ENCODE results near the gene CYLD.

The CYLD gene

DNA sequence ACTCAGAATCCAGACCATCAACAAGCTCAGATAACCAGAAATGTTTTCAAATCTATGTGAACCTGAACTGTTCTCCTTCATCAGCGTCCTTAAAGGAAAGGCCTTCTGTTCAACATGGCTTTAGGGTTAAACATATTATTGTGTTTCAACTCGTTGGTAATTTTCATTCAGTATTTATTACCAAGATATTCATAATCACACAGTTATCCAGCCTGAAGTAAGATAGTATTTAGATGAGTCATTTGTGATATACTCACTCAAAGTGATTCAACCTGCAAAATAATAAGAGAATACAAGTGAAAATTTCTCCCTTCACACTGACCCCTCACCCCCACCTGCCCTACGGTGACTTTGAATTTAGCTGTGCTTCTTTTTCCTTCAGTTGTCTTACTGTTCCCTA is 3.0 kb downstream of the CYLD start:
- Histone ChIP-seq H2AK5ac (ENCODE audit: low read length) (no peak overlapping the region), H3K27ac (ENCODE audit: low read depth, low read length) (no peak overlapping the region), H4K8ac (ENCODE audit: low read depth, low read length) (no peak overlapping the region), H3K4me3 (ENCODE audit: low read length) (no peak overlapping the region), H3K4ac (ENCODE audit: low read depth, low read length) (no peak overlapping the region), H2BK5ac (ENCODE audit: low read length) (no peak overlapping the region), H3K27me3 (ENCODE audit: insufficient read depth, low read length, poor library complexity) (no peaks in the 10 kb centered on the region), H3K79me2 (ENCODE audit: control insufficient read depth, insufficient read depth, low read length) (no peaks in the 10 kb centered on the region), H2BK120ac (ENCODE audit: low read depth, low read length) (no peak overlapping the region), H3K23ac (ENCODE audit: low read length) (no peak overlapping the region), H2BK15ac (replicated peaks; ENCODE audit: low read depth) (no peak overlapping the region), H3K79me1 (ENCODE audit: low read length) (no peaks in the 10 kb centered on the region), H3K56ac (ENCODE audit: low read length) (no peak overlapping the region), H3K4me2 (ENCODE audit: low read length) (no peak overlapping the region), H4K5ac (ENCODE audit: low read length) (no peak overlapping the region), H3K18ac (ENCODE audit: low read length) (no peak overlapping the region), H3K36me3 (ENCODE audit: control insufficient read depth, insufficient read depth, low read length) (no peaks in the 10 kb centered on the region), H3K9ac (ENCODE audit: low read length) (no peak overlapping the region), H3K4me1 (ENCODE audit: control insufficient read depth, low read depth, low read length) (peaks cover 2% of the 10 kb centered on the region)
- no CpG with 5 or more reads among the region's 3 CpGs for WGBS (ENCODE audit: extremely low coverage, insufficient coverage, low lambda C conversion rate)
- DNase-seq = no peak

- Histone ChIP-seq H3K9ac (ENCODE audit: low read length) (no peak overlapping the region), H3K56ac (ENCODE audit: low read length) (no peak overlapping the region), H2BK120ac (ENCODE audit: low read depth, low read length) (no peak overlapping the region), H3K36me3 (ENCODE audit: control insufficient read depth, insufficient read depth, low read length) (no peaks in the 10 kb centered on the region), H3K4me3 (ENCODE audit: low read length) (no peak overlapping the region), H3K27me3 (ENCODE audit: insufficient read depth, low read length, poor library complexity) (no peaks in the 10 kb centered on the region), H3K4ac (ENCODE audit: low read depth, low read length) (no peak overlapping the region), H3K27ac (ENCODE audit: low read depth, low read length) (no peak overlapping the region), H2AK5ac (ENCODE audit: low read length) (no peak overlapping the region), H4K8ac (ENCODE audit: low read depth, low read length) (no peak overlapping the region), H3K79me2 (ENCODE audit: control insufficient read depth, insufficient read depth, low read length) (no peaks in the 10 kb centered on the region), H3K18ac (ENCODE audit: low read length) (no peak overlapping the region), H3K79me1 (ENCODE audit: low read length) (no peaks in the 10 kb centered on the region), H4K5ac (ENCODE audit: low read length) (no peak overlapping the region), H3K23ac (ENCODE audit: low read length) (no peak overlapping the region), H2BK15ac (replicated peaks; ENCODE audit: low read depth) (no peak overlapping the region), H3K4me2 (ENCODE audit: low read length) (no peak overlapping the region), H3K4me1 (ENCODE audit: control insufficient read depth, low read depth, low read length) (peaks cover 2% of the 10 kb centered on the region), H2BK5ac (ENCODE audit: low read length) (no peak overlapping the region)
- no CpG with 5 or more reads among the region's 4 CpGs for WGBS (ENCODE audit: extremely low coverage, insufficient coverage, low lambda C conversion rate)
- no peak for DNase-seq
These were observed 4.1 kb downstream of the CYLD start for GRCh38 chr16:50745940-50746339.

GRCh38 chr16:50747207-50747956 is 5.5 kb downstream of the CYLD start:
- no peaks in the 10 kb centered on the region for H3K79me2 ChIP-seq (ENCODE audit: control insufficient read depth, insufficient read depth, low read length)
- H4K8ac ChIP-seq (ENCODE audit: low read depth, low read length) = no peak overlapping the region
- H3K4ac ChIP-seq (ENCODE audit: low read depth, low read length) = no peak overlapping the region
- no peak overlapping the region for H4K5ac ChIP-seq (ENCODE audit: low read length)
- H2BK15ac ChIP-seq (replicated peaks; ENCODE audit: low read depth) = no peak overlapping the region
- no peaks in the 10 kb centered on the region for H3K27me3 ChIP-seq (ENCODE audit: insufficient read depth, low read length, poor library complexity)
- DNase-seq = peak; percentile 43
- H3K27ac ChIP-seq (ENCODE audit: low read depth, low read length) = no peak overlapping the region
- no peaks in the 10 kb centered on the region for H3K36me3 ChIP-seq (ENCODE audit: control insufficient read depth, insufficient read depth, low read length)
- H3K4me3 ChIP-seq (ENCODE audit: low read length) = no peak overlapping the region
- no peak overlapping the region for H3K23ac ChIP-seq (ENCODE audit: low read length)
- H3K18ac ChIP-seq (ENCODE audit: low read length) = no peak overlapping the region
- no peak overlapping the region for H2BK5ac ChIP-seq (ENCODE audit: low read length)
- H3K9ac ChIP-seq (ENCODE audit: low read length) = no peak overlapping the region
- no peaks in the 10 kb centered on the region for H3K4me1 ChIP-seq (ENCODE audit: control insufficient read depth, low read depth, low read length)
- H3K79me1 ChIP-seq (ENCODE audit: low read length) = no peaks in the 10 kb centered on the region
- H3K4me2 ChIP-seq (ENCODE audit: low read length) = no peak overlapping the region
- H2BK120ac ChIP-seq (ENCODE audit: low read depth, low read length) = no peak overlapping the region
- H2AK5ac ChIP-seq (ENCODE audit: low read length) = no peak overlapping the region
- H3K56ac ChIP-seq (ENCODE audit: low read length) = no peak overlapping the region
- WGBS (ENCODE audit: extremely low coverage, insufficient coverage, low lambda C conversion rate) = no CpG with 5 or more reads among the region's 7 CpGs

- Histone ChIP-seq H3K36me3 (ENCODE audit: control insufficient read depth, insufficient read depth, low read length) (no peaks in the 10 kb centered on the region), H4K5ac (ENCODE audit: low read length) (no peak overlapping the region), H3K9ac (ENCODE audit: low read length) (no peak overlapping the region), H2BK120ac (ENCODE audit: low read depth, low read length) (no peak overlapping the region), H3K4me1 (ENCODE audit: control insufficient read depth, low read depth, low read length) (no peaks in the 10 kb centered on the region), H3K4ac (ENCODE audit: low read depth, low read length) (no peak overlapping the region), H3K4me2 (ENCODE audit: low read length) (no peak overlapping the region), H2BK5ac (ENCODE audit: low read length) (no peak overlapping the region), H3K23ac (ENCODE audit: low read length) (no peak overlapping the region), H2AK5ac (ENCODE audit: low read length) (no peak overlapping the region), H3K18ac (ENCODE audit: low read length) (no peak overlapping the region), H3K4me3 (ENCODE audit: low read length) (no peak overlapping the region), H3K27ac (ENCODE audit: low read depth, low read length) (no peak overlapping the region), H3K79me2 (ENCODE audit: control insufficient read depth, insufficient read depth, low read length) (no peaks in the 10 kb centered on the region), H3K79me1 (ENCODE audit: low read length) (no peaks in the 10 kb centered on the region), H2BK15ac (replicated peaks; ENCODE audit: low read depth) (no peak overlapping the region), H3K56ac (ENCODE audit: low read length) (no peak overlapping the region), H4K8ac (ENCODE audit: low read depth, low read length) (no peak overlapping the region), H3K27me3 (ENCODE audit: insufficient read depth, low read length, poor library complexity) (no peaks in the 10 kb centered on the region)
- no CpG with 5 or more reads among the region's 6 CpGs for WGBS (ENCODE audit: extremely low coverage, insufficient coverage, low lambda C conversion rate)
- no peak for DNase-seq
These were observed 9.6 kb downstream of the CYLD start for GRCh38 chr16:50751528-50751927.

- Histone ChIP-seq H2BK5ac (ENCODE audit: low read length) (no peak overlapping the region), H4K8ac (ENCODE audit: low read depth, low read length) (no peak overlapping the region), H4K5ac (ENCODE audit: low read length) (no peak overlapping the region), H3K27ac (ENCODE audit: low read depth, low read length) (no peak overlapping the region), H3K23ac (ENCODE audit: low read length) (no peak overlapping the region), H3K4ac (ENCODE audit: low read depth, low read length) (no peak overlapping the region), H2BK120ac (ENCODE audit: low read depth, low read length) (no peak overlapping the region), H3K9ac (ENCODE audit: low read length) (no peak overlapping the region), H3K36me3 (ENCODE audit: control insufficient read depth, insufficient read depth, low read length) (no peaks in the 10 kb centered on the region), H3K79me1 (ENCODE audit: low read length) (no peaks in the 10 kb centered on the region), H3K18ac (ENCODE audit: low read length) (no peak overlapping the region), H2AK5ac (ENCODE audit: low read length) (no peak overlapping the region), H3K4me2 (ENCODE audit: low read length) (no peak overlapping the region), H3K4me1 (ENCODE audit: control insufficient read depth, low read depth, low read length) (no peaks in the 10 kb centered on the region), H2BK15ac (replicated peaks; ENCODE audit: low read depth) (no peak overlapping the region), H3K27me3 (ENCODE audit: insufficient read depth, low read length, poor library complexity) (no peaks in the 10 kb centered on the region), H3K4me3 (ENCODE audit: low read length) (no peak overlapping the region), H3K79me2 (ENCODE audit: control insufficient read depth, insufficient read depth, low read length) (no peaks in the 10 kb centered on the region), H3K56ac (ENCODE audit: low read length) (no peak overlapping the region)
- WGBS (ENCODE audit: extremely low coverage, insufficient coverage, low lambda C conversion rate) = no CpG with 5 or more reads among the region's 4 CpGs
- DNase-seq = no peak
These were observed 10.8 kb downstream of the CYLD start for GRCh38 chr16:50752471-50753235.

Data from mesendoderm (in vitro differentiated cells).